ENCODE data around the gene CAMTA2. TPM values are rescaled to one million over a fixed set of nuclear protein-coding genes. Genes with fewer than 3 reads are reported as not detected.

CAMTA2 gene
- total RNA-seq, 1 donor from 2014 or later = 43.1 TPM

- Histone ChIP-seq H3K79me2 (ENCODE audit: insufficient read depth, low read length) (peaks cover 84% of the 10 kb centered on the region), H3K27ac (ENCODE audit: low read depth, low read length) (peak overlapping the region; percentile 89), H2AFZ (ENCODE audit: low read depth, low read length) (no peak overlapping the region), H3K27me3 (ENCODE audit: insufficient read depth, low read length) (no peaks in the 10 kb centered on the region), H3K4me3 (ENCODE audit: insufficient read depth, low read depth, low read length) (no peak overlapping the region), H4K20me1 (ENCODE audit: insufficient read depth, low read length) (peaks cover 62% of the 10 kb centered on the region), H3K9ac (ENCODE audit: low read length) (peak overlapping the region; percentile 93), H3K4me2 (ENCODE audit: low read length) (peak overlapping the region; percentile 99), H3K4me1 (ENCODE audit: insufficient read depth, low read length) (peaks cover 33% of the 10 kb centered on the region), H3K36me3 (ENCODE audit: insufficient read depth, low read length) (peaks cover 37% of the 10 kb centered on the region), H3K9me3 (ENCODE audit: insufficient read depth, low read depth, low read length) (no peaks in the 10 kb centered on the region)
- H3K4me1 Mint-ChIP-seq (ENCODE audit: low read depth, unreplicated experiment) = peaks cover 33% of the 10 kb centered on the region
- FAIRE-seq = no peak
- no peak for TF ChIP-seq EZH2 (IDR thresholded peaks at IDR 0.05; ENCODE audit: insufficient read depth, low read length)
- TF ChIP-seq CTCF (IDR thresholded peaks at IDR 0.05; ENCODE audit: insufficient read depth, low read depth, low read length) = no peak
- DNase-seq (ENCODE audit: low read depth) = no peak
- no peaks in the 10 kb centered on the region for H3K27me3 Mint-ChIP-seq (ENCODE audit: low read depth, unreplicated experiment)
- peaks cover 2% of the 10 kb centered on the region for H3K9me3 Mint-ChIP-seq (ENCODE audit: unreplicated experiment)
- H3K27ac Mint-ChIP-seq (ENCODE audit: unreplicated experiment) = peak overlapping the region; percentile 96
- peak overlapping the region; percentile 98 for H3K4me3 Mint-ChIP-seq (ENCODE audit: unreplicated experiment)
- H3K36me3 Mint-ChIP-seq (ENCODE audit: low read depth, unreplicated experiment) = peaks cover 26% of the 10 kb centered on the region
Observed at GRCh38 chr17:4944163-4944553, 43.3 kb downstream of the CAMTA2 start.

GRCh38 chr17:4942760-4943508 is 44.5 kb downstream of the CAMTA2 start:
- Histone ChIP-seq H4K20me1 (ENCODE audit: insufficient read depth, low read length) (peaks cover 63% of the 10 kb centered on the region), H3K9ac (ENCODE audit: low read length) (peak overlapping the region; percentile 97), H3K4me3 (ENCODE audit: insufficient read depth, low read depth, low read length) (no peak overlapping the region), H3K4me2 (ENCODE audit: low read length) (no peak overlapping the region), H3K27ac (ENCODE audit: low read depth, low read length) (peak overlapping the region; percentile 22), H3K27me3 (ENCODE audit: insufficient read depth, low read length) (no peaks in the 10 kb centered on the region), H3K36me3 (ENCODE audit: insufficient read depth, low read length) (peaks cover 37% of the 10 kb centered on the region), H3K79me2 (ENCODE audit: insufficient read depth, low read length) (peaks cover 92% of the 10 kb centered on the region), H3K9me3 (ENCODE audit: insufficient read depth, low read depth, low read length) (no peaks in the 10 kb centered on the region), H2AFZ (ENCODE audit: low read depth, low read length) (no peak overlapping the region), H3K4me1 (ENCODE audit: insufficient read depth, low read length) (peaks cover 43% of the 10 kb centered on the region)
- FAIRE-seq = no peak
- DNase-seq (ENCODE audit: low read depth) = no peak
- Mint-ChIP-seq H3K4me1 (ENCODE audit: low read depth, unreplicated experiment) (peaks cover 37% of the 10 kb centered on the region), H3K36me3 (ENCODE audit: low read depth, unreplicated experiment) (peaks cover 28% of the 10 kb centered on the region), H3K27ac (ENCODE audit: unreplicated experiment) (peak overlapping the region; percentile 99), H3K4me3 (ENCODE audit: unreplicated experiment) (peak overlapping the region; percentile 95), H3K9me3 (ENCODE audit: unreplicated experiment) (peaks cover 2% of the 10 kb centered on the region), H3K27me3 (ENCODE audit: low read depth, unreplicated experiment) (no peaks in the 10 kb centered on the region)
- no peak for TF ChIP-seq CTCF (IDR thresholded peaks at IDR 0.05; ENCODE audit: insufficient read depth, low read depth, low read length)

GRCh38 chr17:4941319-4941610 is 46.2 kb downstream of the CAMTA2 start:
- no peaks in the 10 kb centered on the region for H3K27me3 ChIP-seq (ENCODE audit: insufficient read depth, low read length)
- no peaks in the 10 kb centered on the region for H3K9me3 ChIP-seq (ENCODE audit: insufficient read depth, low read depth, low read length)
- Mint-ChIP-seq H3K27ac (ENCODE audit: unreplicated experiment) (peak overlapping the region; percentile 99), H3K9me3 (ENCODE audit: unreplicated experiment) (peaks cover 2% of the 10 kb centered on the region), H3K27me3 (ENCODE audit: low read depth, unreplicated experiment) (no peaks in the 10 kb centered on the region), H3K4me1 (ENCODE audit: low read depth, unreplicated experiment) (peaks cover 37% of the 10 kb centered on the region), H3K4me3 (ENCODE audit: unreplicated experiment) (peak overlapping the region; percentile 95), H3K36me3 (ENCODE audit: low read depth, unreplicated experiment) (peaks cover 19% of the 10 kb centered on the region)
- TF ChIP-seq CTCF (IDR thresholded peaks at IDR 0.05; ENCODE audit: insufficient read depth, low read depth, low read length) (no peak), EZH2 (IDR thresholded peaks at IDR 0.05; ENCODE audit: insufficient read depth, low read length) (no peak)
- peak overlapping the region; percentile 85 for H3K4me3 ChIP-seq (ENCODE audit: insufficient read depth, low read depth, low read length)
- peak overlapping the region; percentile 97 for H3K4me2 ChIP-seq (ENCODE audit: low read length)
- H4K20me1 ChIP-seq (ENCODE audit: insufficient read depth, low read length) = peaks cover 50% of the 10 kb centered on the region
- no peak for DNase-seq (ENCODE audit: low read depth)
- no peak overlapping the region for H2AFZ ChIP-seq (ENCODE audit: low read depth, low read length)
- peaks cover 32% of the 10 kb centered on the region for H3K36me3 ChIP-seq (ENCODE audit: insufficient read depth, low read length)
- peaks cover 40% of the 10 kb centered on the region for H3K4me1 ChIP-seq (ENCODE audit: insufficient read depth, low read length)
- peak overlapping the region; percentile 97 for H3K9ac ChIP-seq (ENCODE audit: low read length)
- FAIRE-seq = no peak
- peaks cover 79% of the 10 kb centered on the region for H3K79me2 ChIP-seq (ENCODE audit: insufficient read depth, low read length)
- H3K27ac ChIP-seq (ENCODE audit: low read depth, low read length) = peak overlapping the region; percentile 96
